HG02943 (cell line): Measurements from ENCODE around the gene TMEM255A.

Experiments used
- ATAC-seq: cut with Tn5 transposase; IDR thresholded peaks from one replicate; pipeline ENCODE4 v1.9.1; 2021; ENCODE audit warnings: mild to moderate bottlenecking, low read depth, moderate library complexity; ENCODE audit not compliant: unreplicated experiment

Gene TMEM255A

GRCh38 chrX:120213438-120214265 lies 97.6 kb downstream of the TMEM255A start:
- ATAC-seq = peak; percentile 76
